GM18907 (cell line): ENCODE measurements around the gene IFNLR1.

Source experiments
- ATAC-seq: cut with Tn5 transposase; IDR thresholded peaks from one replicate; pipeline ENCODE4 v1.9.1; 2021; ENCODE audit warnings: mild to moderate bottlenecking, moderate library complexity; ENCODE audit not compliant: unreplicated experiment

IFNLR1 gene

DNA sequence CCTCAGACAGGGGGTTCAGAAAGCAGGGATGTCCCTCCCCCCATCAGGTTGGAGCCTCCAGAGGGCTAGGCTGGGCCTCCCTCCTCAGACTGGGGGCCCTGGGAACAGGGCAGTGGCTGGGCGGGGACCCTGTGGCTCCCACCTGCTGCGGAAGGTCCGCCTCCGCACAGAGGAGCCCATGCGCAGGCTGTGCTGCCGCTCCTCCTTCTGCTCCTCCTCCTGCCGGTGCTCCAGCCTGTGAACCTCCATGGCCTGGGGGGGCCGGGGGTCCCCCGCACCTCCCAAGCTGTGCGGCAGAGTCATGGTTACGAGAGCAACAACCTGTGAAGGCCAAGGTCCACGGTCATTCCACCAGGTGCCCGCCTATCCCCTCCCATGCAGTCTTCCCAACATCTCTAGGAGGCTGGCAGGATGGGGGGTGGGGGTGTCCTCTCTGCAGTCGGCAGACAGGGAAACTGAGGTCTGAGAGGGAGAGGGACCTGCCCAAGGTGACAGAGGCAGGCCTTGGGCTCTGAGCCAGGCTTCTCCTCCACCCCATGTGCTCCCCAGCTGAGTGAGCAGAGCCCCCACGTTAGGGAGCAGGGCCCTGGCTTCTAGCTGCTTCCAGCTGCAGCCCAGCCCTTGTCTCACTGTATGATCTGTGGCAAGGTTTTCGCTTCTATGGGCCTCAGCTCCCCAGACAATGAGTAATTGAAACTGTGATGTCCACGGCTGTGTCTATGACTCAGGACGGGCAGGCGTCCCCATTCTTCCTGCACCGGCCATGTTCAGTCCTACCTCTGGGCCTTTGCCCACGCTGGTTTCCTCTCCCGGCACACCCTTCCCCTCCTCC is 78.5 kb downstream of the IFNLR1 start:
- ATAC-seq, result no peak

DNA sequence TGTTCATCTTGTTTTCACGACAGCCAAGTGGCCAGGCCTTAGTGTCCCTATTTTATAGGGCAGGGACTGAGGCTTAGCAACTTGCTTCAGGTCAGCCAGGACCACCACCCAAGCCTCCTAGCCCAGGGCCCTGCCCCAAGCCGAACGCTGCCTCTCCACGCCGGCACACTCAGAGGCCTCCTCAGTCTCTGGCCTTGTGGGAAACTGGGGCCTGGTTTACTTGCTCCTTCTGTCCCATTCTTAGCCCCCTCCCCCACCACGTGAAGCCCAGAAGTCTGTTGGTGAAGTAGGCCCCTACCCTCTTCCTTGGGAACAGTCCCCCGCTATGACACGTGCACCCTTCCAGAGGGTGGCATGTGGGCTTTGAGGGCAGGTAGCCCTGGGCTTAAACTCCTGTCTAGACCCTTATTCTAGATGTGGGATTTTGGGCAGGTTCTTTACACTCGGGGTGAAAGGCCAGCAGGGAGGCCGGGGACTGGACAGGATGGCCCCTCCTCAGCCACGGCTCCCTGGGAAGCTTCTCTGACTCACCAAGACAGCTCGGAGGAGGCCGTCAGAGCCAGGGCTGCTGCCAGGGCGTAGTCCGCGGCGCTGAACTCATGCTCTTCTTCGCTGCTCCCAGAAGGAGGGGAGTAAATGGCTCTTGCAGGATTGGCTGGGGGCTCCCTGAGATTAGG is 79.5 kb downstream of the IFNLR1 start:
- ATAC-seq, result no peak

DNA sequence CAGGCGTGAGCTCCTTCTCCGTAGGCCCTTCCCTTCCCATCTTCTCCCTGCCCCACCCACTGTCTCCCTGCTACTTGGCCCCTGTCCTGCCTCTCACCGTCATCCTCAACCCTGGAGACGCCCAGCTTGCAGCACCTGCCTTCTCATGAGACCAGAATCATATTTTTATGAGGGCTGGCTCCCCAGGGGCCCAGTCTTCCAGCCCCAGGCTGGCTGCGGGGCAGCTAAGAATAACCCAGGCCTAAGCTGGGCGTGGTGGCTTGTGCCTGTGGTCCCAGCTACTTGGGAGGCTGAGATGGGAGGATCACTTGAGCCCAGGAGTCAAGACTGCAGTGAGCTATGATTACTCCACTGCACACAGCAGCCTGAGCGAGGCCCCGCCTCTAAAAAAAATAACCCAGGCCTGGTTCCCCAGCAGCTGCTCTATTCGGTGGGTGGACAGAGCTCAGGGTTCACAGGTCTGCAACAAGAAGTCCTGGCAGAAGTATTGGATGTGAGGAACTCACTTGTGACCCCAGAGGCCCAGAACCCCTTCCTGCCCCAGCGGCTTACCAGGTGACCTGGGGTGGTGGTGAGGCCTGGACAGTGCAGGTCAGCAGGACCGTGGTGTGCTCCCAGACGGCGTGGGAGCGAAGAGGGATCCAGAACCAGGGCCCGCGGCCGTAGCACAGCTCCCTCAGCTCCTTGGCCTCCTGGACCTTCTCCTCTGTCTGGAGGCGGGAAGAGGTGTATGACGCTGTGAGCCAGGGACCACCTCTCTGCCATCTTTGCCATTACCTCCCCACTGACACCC is 81.5 kb downstream of the IFNLR1 start:
- ATAC-seq, result no peak

DNA sequence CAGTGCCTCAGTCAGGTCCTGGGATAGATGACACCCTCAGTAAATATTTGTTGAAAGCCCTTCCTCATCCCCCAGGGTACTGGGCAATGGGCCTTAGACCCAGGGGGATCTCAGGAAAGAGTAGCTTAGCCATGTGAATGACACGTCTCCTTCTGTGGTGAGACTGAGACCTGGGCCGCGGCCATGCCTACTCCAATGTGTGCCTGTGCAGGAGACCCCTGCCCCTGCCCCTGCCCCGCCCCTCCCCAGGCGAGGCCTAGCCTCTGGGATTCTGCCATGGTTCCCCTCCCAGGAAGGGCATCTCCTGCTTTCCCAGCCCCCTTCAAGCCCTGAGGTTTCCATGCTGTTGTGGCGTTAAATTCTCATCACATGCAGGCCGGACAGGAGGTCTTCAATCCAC is 82.2 kb downstream of the IFNLR1 start:
- no peak for ATAC-seq
